ENCODE results near the gene MATR3. TPM values are rescaled to one million over a fixed set of nuclear protein-coding genes. Genes with fewer than 3 reads are reported as not detected.

The MATR3 gene
- total RNA-seq, 6 experiments from 2014 or later, result 117 to 179 (median 140) TPM

- no peaks in the 10 kb centered on the region for H3K9me3 Mint-ChIP-seq
- no peak overlapping the region for H3K27ac Mint-ChIP-seq
- H3K36me3 Mint-ChIP-seq (ENCODE audit: low read depth), result peaks cover 16% of the 10 kb centered on the region
- TF ChIP-seq CTCF (IDR thresholded peaks at IDR 0.05), result no peak
- H3K27me3 Mint-ChIP-seq (ENCODE audit: insufficient read depth), result no peaks in the 10 kb centered on the region; the same call in none of the 2 replicates
- peaks cover 1% of the 10 kb centered on the region for H3K4me1 Mint-ChIP-seq (ENCODE audit: low read depth)
- no peak for DNase-seq
- no peak overlapping the region for H3K4me3 Mint-ChIP-seq
Measured at GRCh38 chr5:139378941-139379361, 85.4 kb downstream of the MATR3 start.

- no peak overlapping the region for H3K27ac Mint-ChIP-seq
- DNase-seq, result no peak
- peaks cover 13% of the 10 kb centered on the region for H3K36me3 Mint-ChIP-seq (ENCODE audit: low read depth)
- no peak overlapping the region for H3K4me3 Mint-ChIP-seq
- peaks cover 7% of the 10 kb centered on the region for H3K4me1 Mint-ChIP-seq (ENCODE audit: low read depth)
- no peak for TF ChIP-seq CTCF (IDR thresholded peaks at IDR 0.05)
- H3K9me3 Mint-ChIP-seq, result no peaks in the 10 kb centered on the region
- no peaks in the 10 kb centered on the region; the same call in none of the 2 replicates for H3K27me3 Mint-ChIP-seq (ENCODE audit: insufficient read depth)
Measured at GRCh38 chr5:139379626-139380449, 86.3 kb downstream of the MATR3 start.

Other genes starting within 250 kb of the MATR3 start
- 10 to 100 TPM; 64.7 to 84.7 (median 78.7) TPM for gene SIL1, start 95.4 kb upstream of the MATR3 start, total RNA-seq (2021; fragmentation: NEBNext Ultra II Directional; extraction: Animal tissue kit (Norgen Biotek cat#: 25700))
- gene PAIP2, start 48.1 kb downstream of the MATR3 start, total RNA-seq (2021; fragmentation: NEBNext Ultra II Directional; extraction: Animal tissue kit (Norgen Biotek cat#: 25700)), result 10 to 100 TPM; 55.1 to 64.8 (median 59.8) TPM
- gene SLC23A1, start 89.6 kb downstream of the MATR3 start, total RNA-seq (2021; fragmentation: NEBNext Ultra II Directional; extraction: Animal tissue kit (Norgen Biotek cat#: 25700)), result not detected
- under 1 TPM in 2 of 6 experiments, not detected in 4; 0.14 to 0.20 TPM for gene MZB1, start 96.2 kb downstream of the MATR3 start, total RNA-seq (2021; fragmentation: NEBNext Ultra II Directional; extraction: Animal tissue kit (Norgen Biotek cat#: 25700))
- 1 to 10 TPM; 2.8 to 5.3 (median 5.1) TPM for gene PROB1, start 101.4 kb downstream of the MATR3 start, total RNA-seq (2021; fragmentation: NEBNext Ultra II Directional; extraction: Animal tissue kit (Norgen Biotek cat#: 25700))
- 1 to 10 TPM; 4.0 to 6.9 (median 5.2) TPM for gene SPATA24, start 110.3 kb downstream of the MATR3 start, total RNA-seq (2021; fragmentation: NEBNext Ultra II Directional; extraction: Animal tissue kit (Norgen Biotek cat#: 25700))
- 10 to 100 TPM; 14.3 to 19.9 (median 18.2) TPM for gene DNAJC18, start 145.8 kb downstream of the MATR3 start, total RNA-seq (2021; fragmentation: NEBNext Ultra II Directional; extraction: Animal tissue kit (Norgen Biotek cat#: 25700))
- under 1 TPM; 0.28 to 0.91 (median 0.83) TPM for gene ECSCR, start 169.0 kb downstream of the MATR3 start, total RNA-seq (2021; fragmentation: NEBNext Ultra II Directional; extraction: Animal tissue kit (Norgen Biotek cat#: 25700))
- not detected for gene SMIM33, start 177.3 kb downstream of the MATR3 start, total RNA-seq (2021; fragmentation: NEBNext Ultra II Directional; extraction: Animal tissue kit (Norgen Biotek cat#: 25700))
- gene STING1, start 189.0 kb downstream of the MATR3 start, total RNA-seq (2021; fragmentation: NEBNext Ultra II Directional; extraction: Animal tissue kit (Norgen Biotek cat#: 25700)), result 10 to 100 TPM; 68.8 to 99.6 (median 87.9) TPM

Measured in HFFc6 (cell line).